Stromal cell of bone marrow (primary cell): ENCODE data around the gene BMPR1B.
A peak's percentile ranks its signal among the peaks of the same experiment; 100 is the strongest.

Experiments
- DNase-seq: peaks from one replicate; pipeline ENCODE4 v3.0.0-alpha.2; 2012; ENCODE audit warnings: low read depth

BMPR1B gene

DNA sequence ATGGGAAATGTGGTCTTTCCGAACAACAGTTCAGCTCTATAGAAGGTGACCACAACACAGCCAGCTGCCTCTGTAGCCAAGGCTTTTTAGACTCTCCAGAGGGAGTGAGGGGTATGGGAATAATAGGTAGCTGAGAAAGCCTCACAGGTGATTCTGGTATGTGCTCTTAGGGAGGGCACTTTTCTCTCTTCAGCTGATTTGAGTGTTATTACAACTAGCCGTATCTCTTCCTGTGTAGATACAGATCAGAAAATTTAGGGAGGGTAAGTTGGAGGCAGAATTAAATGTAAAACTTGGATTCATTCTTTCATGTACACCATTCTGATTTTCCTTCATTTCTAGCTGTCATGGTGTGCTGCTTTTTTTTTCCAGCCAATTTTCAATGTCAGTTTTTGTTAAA lies 154.9 kb downstream of the BMPR1B start:
- DNase-seq: no peak

DNA sequence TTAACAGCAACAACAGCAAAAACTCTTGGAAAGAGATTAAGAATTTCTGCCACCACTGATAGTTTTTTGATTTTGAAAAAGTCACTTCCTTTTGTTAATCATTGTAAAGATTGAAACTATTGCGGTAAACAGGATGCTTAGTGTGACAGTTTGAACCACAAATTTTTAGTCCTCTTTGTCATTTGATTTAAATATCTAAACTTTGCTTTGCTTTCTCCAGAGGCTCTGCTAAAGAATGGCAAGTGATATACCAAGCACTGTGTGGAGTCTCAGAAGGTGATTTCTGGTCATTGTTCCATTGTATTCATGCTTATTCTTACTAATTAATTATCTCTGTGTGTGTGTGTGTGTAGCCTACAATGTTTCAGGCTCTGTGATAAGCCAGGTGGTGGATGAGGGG lies 155.6 kb downstream of the BMPR1B start:
- no peak for DNase-seq

DNA sequence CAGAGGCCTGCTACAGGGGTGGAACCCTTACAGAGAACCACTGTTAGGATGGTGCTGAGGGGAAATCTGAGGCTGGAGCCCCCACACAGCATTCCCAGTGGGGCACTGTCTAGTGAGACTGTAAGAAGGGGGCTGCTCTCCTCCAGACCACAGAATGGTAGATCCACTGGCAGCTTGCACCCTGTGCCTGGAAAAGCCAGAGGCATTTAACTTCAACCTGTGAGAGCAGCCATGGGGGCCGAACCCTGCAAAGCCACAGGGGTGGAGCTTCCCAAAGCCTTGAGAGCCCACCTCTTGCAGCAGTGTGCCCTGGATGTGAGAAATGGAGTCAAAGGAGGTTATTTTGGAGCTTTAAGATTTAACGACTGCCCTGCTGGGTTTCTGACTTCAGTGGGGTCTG lies 159.4 kb downstream of the BMPR1B start:
- DNase-seq: no peak

DNA sequence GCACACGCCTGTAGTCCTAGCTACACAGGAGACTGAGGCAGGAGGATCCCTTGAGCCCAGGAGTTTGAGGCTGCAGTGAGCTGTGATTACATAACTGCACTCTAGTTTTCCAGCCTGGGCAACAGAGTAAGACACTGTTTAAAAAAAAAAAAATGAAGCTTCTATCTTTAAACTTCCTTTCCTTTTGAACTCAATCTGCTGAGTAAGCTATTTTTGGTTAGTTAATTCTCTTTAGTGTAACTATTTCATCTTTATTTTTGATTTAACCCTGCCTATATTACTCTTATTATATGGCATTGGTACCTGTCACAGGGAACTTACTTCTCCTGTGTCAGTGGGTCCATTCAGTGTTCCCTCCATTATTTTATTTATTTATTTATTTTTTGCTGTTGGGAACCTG lies 160.8 kb downstream of the BMPR1B start:
- DNase-seq: no peak

DNA sequence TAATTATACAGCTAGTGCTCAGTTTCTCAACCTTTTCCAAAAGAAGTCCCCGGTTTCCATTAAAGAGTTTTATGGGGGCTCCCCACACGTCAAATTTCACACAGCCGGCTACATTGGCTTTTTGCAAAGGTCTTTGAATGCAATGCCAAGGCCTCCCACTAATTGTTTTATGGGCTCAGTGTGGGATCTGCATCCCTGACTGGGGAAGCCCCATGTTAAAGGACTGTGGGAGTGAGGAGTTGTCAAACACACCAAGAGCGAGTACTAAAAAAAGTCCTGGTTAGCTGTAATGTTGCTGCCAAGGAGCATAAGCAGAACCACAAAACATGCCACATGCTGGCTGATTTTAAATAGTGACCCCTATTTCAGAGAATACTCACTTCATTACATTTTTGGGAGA lies 162.6 kb downstream of the BMPR1B start:
- no peak for DNase-seq

DNA sequence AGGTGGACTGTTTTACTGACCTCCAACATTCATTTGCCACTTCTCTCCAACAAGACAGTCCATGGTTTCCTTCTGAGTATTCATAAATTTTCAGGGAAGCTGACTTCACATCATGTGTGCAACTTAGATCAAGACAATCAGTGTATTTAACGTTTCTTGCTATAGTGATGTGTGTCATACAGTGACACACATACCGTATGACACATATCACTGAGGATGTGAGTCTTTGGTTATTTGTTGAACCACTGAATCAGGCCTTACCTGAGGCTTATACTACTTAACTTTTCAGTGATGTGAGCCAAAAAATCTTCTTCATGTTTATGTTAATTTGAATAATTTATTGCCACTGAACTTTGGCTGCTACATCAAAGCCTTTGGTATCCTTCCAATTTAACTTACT lies 166.8 kb downstream of the BMPR1B start:
- DNase-seq: no peak

DNA sequence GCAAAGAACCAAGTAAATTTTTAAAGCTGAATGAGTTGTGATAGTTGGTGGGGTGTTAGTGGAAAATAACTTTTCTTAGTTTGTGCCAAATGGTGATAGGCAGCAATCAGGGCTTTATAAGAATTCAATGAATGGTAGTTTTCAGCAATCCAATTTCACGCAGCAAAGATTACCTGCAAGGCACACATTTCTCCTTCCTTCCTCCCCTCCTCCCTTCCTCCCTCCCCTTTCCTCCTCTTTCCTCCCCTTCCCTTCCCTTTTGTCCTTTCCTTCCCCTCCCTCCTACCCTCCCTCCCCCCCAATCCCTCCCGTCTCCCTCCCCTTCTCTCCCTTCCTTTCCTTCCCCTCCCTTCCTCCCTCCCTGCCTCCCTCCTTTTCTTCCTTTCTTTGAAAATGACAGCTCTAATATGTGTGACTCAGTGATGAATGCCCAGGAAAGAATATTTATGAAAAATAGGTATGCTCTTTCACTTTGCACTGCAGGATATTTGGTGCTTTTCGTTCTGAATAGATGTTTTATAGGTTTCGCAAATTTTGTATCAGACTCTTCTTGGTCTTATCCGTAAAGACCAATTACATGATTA lies 168.1 kb downstream of the BMPR1B start:
- no peak for DNase-seq

DNA sequence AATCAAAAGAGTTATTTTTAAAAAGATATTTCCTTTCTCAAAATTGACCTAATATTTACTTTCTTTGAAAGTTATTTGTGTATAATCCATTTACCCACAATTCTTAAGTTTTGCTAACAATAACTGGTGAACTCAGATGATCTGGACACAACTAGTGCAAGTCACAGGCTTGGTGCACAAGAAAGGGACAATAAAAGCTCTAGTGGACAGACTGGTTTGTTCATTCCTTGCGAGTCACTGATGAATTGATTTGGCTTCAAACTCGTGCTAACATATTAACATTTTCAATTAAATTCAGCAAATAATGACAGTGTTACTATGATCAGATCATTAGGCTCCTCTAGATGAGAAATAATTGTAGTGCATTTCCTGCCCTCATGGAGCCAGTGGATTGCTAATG lies 169.2 kb downstream of the BMPR1B start:
- no peak for DNase-seq

DNA sequence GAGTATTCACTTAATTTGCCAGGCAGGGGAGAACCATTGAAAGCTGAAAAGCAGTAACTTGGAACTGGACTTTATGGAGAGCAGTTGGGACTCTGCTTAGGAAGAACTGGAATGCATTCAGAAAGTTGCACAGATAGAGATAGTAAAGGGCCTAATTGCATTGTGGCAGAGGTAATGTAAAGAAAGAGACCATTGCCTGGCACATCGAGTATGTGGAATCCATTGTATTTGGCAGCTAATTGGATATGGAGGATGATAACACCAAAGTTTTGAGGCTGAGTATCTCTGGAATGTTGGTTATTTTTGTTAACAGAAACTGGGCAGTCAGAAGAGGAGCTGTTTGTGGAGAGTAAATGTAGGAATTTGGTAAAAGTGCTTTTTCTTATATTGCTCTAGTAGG lies 169.9 kb downstream of the BMPR1B start:
- no peak for DNase-seq

DNA sequence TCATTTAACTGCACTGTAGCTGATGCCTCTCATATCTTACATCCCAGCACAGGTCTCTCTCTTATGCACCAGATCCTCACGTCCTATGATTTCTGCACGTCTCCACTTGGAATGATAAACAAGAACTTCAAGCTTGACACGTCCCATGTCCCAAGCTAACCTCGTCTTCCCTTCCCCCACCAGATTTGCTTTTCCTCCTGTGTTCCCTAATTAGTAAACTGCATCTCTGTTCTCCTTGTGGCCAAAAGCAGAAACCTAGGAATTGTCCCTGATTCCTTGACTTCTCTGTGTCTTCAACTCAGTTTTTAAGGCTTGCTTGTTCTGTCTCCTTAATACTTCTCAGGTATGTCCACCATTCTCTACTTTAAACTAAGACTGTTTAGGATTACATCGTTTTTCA lies 171.9 kb downstream of the BMPR1B start:
- DNase-seq: no peak

DNA sequence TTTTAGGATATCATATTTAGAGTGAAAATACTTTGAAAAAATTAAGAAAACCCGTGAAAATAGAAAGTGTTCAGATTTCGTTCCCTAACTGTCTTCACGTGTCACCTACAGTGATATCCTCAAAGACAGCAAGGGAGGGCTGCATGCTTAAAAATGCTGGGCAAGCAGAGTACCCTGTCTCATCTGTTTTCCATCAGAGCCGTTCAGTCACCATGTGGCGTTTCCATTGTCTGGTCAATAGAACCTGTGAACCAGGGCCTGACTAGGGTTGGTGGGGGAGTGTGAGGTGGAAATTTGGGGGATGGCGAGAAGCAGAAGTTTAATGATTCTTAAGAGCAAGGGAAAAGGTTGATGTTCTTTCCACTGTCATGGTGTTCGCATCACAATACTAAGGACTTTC lies 173.9 kb downstream of the BMPR1B start:
- DNase-seq: no peak

DNA sequence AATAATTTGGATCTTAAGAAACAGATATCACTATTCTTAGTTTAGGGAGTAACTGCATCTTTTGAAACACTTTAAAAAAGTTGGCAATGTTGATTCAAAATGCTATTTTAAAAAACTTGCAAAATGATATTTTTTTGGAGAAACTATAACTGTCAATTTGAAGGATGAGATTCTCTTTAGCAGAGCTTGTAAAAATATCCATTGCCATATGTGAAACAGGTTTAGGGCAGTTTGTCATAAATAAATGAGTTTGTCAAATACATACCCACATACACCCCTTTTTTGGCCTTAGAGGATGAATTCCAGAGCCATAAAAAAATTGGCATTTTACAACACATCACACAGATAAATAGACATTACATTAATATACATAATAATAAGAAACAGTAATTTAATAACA lies 174.6 kb downstream of the BMPR1B start:
- no peak for DNase-seq

DNA sequence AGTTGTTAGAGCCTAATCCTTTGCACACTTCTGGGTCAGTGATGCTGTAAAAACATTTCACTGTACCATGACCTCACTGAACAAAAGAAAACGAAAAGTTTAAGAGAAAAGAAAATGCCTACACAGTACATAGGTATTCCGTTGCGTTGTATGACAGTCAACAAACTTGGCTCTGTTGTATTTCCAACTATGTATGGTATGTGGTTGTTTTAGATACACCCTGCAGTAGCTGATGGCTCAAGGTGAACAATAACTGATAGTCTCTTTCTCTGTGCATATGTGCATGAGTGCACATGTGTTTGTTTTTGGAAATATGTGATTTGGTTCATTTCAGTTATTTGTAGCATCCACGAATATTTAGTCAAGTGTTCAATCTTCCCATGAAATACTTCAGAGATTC lies 176.0 kb downstream of the BMPR1B start:
- DNase-seq: no peak

DNA sequence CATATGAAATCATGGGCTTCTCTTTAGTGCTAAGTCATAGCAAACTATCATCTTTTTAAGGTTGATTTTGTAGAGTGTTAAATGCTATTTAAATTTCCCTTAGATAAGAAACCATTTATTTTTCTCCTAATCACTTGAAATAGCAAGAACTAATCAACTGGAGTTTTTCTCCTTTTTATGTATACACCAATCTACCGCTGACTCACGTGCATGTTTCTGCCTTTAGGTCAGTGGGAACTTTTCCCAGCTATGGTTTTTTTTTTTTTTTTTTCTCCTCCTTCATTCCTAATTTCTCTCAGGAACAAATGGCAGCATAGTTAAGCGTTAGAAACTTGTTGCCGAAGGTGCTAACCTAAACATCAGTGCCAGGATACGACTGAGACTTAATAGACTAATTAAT lies 176.4 kb downstream of the BMPR1B start:
- DNase-seq: peak; percentile 9

DNA sequence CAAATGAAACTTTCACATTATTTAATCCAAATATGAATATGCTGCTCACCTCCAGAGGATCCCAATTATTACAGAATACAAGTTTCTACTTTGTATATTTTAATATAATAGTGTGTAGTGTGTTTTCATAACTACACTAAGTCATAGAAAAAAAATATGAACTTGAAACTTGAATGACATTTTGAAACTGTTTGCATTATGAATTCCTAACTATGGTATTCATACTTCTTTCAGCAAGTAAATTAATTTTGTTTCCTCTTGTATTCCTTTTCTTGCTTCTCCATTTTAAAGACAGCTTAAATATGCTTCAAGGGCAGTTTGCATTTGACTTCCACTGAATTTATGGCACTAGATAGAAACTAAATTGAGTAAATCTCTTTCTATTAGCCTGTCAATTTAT lies 177.1 kb downstream of the BMPR1B start:
- peak; percentile 16 for DNase-seq

DNA sequence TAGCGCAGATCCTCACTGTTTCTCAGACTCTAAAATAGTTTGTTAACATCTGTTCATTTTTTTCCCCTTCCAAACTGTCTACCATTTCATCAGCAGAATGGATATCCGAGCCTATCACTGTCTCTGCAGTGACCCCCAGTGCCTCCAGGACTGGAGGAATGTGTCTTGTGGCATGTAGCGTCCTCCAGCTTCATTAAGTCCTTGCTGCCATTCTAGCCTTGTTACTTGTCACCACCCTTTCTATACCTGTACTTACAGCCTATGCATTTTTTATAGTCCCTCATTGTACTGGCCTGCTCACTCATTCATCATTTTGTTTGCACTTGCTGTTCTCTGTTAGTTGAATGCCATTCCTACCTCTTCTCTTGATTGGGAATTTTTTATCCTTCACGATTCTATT lies 179.1 kb downstream of the BMPR1B start:
- no peak for DNase-seq

DNA sequence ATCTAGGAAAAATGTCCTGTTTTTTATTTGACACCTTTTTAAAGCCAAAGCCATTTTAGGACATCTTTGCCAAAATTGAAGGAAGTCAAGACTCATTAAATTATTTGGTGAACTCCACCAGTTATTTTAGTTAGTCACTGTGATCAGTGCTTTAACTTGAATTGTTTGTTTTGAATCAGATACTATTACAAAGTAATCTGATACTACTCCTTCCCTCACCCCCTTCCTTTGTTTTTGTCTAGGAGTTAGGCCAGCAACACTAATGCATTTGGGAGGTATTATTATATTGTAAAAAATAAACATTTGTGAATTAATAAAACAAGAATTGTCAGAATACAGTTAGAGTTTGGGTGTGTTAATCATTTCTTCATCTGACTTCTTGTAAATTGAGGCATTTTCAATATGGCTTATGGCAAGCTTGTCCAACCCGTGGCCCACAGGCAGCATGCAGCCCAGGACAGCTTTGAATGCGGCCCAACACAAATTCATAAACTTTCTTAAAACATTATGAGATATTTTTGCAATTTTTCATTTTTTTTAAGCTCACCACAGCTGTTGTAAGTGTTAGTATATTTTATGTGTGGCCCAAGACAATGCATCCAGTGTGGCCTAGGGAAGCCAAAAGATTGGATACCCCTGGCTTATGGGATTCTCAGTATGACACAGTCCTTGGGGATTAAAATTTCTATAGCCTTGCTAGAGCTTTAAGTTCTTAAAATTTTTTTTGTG lies 182.2 kb downstream of the BMPR1B start:
- DNase-seq: peak; percentile 48

DNA sequence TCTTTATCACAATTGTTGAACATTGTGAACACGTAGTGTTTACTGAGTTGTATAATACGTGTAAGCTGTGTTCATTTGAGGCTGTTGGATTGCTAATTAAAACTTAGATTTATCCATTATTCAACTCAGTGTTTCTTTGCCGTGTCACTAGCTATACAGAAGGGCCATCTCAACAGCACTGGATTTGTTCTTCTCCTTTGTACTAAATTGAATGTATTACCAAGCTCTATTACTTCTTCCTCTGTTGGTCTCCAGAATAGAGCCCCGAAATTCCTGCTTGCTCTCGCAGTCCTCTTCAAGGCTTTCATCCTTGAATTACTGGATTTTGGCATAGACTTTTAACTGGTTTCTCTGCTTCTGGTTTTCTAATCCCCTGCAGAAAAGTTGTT lies 182.8 kb downstream of the BMPR1B start:
- no peak for DNase-seq

DNA sequence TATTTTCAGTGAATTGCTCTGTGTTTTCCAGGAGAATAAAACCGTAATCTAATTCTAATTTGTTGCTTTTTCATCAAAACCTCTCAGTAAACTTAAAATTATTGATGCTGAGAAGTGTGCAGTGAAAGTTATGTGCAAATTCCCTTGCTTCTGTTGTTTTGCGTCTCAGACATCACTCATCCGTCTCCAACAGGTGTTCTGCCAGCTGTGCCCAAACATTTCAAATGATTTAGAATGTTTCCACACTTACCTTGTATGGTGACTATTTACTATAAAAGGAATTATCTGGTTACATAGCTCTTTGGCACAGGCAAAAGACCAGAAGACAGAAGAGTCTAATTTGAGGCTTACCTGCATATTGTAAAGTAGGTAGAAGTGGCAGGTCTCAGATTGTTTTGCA lies 184.0 kb downstream of the BMPR1B start:
- no peak for DNase-seq

DNA sequence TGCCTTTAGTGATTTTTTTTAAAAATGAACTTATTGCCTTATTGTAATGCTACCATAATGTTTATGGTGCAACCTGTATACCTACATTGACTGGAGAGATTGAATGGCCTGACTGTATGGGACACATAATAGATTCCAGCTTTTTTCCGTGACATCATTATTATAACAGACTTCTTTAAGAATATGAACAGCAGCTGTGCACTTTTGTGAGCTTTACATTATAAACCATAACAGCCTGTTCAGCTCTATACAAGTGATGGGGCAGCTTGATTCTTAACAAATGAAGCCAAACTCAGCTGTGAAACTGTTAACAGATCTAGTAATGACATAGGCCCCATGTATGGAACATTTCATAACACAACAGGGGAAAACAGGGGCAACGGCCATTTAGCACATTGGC lies 187.0 kb downstream of the BMPR1B start:
- DNase-seq: no peak

DNA sequence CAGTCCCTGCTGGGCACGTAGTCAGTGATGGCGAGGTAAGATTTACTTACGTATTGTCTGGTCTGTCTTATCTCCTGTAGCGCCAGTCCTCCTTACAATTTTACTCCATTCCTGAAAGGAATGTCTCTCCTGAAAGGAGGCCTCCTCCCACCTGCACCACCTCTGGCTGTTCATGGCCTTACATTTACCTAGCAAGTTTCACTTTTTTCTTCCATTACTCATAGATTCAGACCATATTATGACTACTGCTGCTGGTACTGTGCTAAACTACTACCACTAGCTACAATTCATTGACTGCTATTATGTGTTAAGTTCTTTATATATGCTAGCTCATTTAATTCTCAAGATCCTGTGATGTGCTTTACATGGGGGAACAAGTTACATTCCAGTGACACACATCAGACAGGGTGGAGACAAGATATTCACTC lies 189.9 kb downstream of the BMPR1B start:
- no peak for DNase-seq

DNA sequence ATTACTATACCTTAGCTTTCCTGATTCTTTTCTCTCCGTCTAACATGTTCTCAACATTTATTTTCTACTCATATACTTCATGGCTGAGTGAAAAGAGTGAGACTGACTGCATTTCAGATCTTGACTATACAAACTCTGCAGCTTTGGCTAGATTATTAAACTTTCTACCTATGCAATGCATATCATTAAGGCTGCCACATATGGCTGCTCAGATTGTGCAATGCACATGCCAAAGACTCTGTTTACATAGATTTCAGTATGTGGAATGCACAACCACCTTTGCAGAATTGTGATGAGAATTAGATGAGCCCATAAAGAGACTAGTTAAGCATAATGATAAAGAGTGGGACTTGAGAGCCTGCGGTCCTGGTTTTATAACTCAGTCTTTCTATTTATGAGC lies 196.5 kb downstream of the BMPR1B start:
- DNase-seq: no peak

DNA sequence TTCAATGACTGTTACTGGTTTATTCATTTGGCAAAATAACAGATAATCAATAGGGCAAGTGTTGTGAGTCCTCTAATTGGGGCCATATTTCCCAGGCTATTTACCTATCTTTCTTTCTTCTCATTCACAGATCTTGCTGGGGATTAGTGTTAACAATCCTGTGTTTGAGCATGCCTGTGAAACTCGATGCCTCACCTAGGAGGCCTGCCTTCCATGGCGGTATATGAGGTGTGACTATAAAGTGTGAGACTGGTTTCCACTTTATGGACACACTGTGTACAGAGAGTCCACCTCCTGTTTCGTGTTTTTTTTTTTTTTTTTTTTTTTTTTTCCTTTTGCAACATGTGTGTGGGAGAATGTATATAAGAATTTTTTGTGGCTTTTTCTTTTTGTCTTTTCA lies 199.3 kb downstream of the BMPR1B start:
- DNase-seq: no peak

DNA sequence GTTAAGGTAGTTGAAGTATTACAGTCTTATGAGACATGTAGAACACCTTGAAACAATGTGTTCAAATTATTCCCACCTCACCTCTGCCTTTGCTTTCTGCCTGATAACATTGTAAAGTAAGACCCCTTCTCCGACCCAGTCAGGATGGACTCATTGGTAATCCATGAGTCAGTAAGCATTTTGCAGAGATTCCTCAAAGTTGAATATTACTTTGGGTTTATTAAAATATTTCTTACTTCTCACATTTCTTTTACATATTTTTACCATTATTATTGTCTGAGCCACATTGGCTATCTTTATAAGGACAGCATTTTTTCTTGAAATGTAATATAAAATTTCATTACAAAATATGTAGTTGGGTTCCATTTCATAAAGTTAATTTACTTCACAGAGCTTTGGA lies 201.6 kb downstream of the BMPR1B start:
- no peak for DNase-seq
